CD4-positive, alpha-beta T cell treated with Interleukin-6 for 4 hours (primary cell): ENCODE results near the gene ELFN1.
A peak's percentile ranks its signal among the peaks of the same experiment; 100 is the strongest.
"Not testable (repeated sequence)": the region's sequence is repeated elsewhere in the genome, so short reads cannot be mapped to it uniquely, and the experiment has no call there.

Source experiments
- DNase-seq: peaks from one replicate; pipeline ENCODE4 v3.0.0-alpha.2; 2020; ENCODE audit warnings: mixed read lengths

ELFN1 gene

DNA sequence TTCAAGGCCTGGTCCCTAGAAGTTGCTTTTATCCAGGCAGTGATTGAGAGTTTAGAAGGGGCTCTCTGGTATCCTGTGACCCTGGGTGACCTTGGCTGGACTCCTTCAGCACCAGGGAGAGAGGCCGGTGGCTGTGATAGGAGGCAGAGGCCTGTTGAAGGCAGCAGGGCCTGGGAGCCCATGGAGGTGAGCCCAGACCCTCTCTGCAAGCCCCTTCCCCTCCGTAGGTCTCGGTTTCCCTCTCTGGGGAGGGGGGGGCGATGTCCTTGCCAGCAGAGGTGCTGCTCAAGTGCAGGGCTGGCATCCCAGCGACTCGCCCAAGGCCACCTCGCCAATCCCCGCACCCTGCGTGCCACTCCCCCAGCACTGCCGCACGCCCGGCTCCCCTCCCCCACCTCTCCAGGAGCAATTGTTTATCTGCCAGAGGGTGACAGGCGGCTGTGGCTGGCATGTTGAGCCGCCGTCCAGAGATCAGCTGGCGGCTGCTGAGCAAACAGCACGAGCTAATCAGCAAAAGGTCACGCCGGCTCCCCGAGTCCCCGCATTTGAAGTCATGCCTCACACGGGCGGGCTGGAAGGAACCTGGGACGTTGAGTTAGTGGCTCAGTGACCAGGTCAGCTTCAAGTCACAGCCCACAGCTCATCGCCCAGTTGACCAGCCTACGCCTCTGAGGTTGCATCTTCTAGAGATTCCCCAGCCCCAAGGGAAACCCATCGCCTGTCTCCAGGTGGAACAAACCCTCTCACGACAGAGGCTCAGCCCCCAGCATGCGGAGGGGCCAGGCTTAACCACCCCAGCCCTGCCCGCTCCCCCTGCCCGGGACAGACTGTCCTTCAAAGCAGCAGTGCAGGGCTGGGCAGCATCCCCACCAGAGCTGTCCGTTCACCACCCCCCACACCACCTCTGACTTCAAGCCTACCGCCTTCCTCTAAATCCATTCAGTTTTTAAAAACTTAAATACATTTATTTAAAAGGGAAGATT, 43.7 kb downstream of the ELFN1 start:
- no peak for DNase-seq

DNA sequence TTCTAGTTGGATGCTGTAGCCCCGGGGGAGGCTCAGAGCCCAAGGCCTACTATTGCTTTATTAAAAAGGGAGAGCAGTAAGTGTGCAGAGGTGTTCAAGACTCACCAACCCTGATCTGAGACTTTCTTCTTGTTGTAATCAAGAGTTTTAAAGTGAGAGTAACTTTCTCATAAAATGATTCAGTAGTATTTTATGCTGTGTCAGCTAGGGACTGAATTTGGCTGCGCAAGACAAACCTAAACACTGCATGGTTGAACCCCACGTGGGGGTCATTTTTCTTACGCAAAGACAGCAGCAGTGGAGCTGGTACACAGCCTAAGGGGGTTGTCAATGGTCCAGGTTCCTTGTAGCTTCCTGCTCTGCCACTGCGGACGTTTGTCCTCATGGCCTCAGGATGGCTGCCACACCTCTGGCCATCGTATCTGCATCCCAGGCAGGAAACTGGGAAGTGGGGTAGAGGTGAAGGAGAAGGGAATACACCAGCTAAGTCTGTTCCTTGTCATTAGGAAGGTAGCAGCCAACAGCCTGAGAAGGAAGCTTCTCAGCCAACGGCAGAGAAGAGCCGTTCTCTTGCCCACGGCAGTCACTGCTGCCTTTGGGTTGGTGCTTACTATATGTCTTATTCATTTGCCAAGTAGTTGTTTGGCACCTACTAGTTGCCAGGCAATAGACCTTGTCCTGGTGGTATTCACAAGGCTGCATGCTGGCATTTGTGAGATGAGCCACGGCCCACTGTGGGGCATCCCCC, 44.7 kb downstream of the ELFN1 start:
- DNase-seq: no peak

DNA sequence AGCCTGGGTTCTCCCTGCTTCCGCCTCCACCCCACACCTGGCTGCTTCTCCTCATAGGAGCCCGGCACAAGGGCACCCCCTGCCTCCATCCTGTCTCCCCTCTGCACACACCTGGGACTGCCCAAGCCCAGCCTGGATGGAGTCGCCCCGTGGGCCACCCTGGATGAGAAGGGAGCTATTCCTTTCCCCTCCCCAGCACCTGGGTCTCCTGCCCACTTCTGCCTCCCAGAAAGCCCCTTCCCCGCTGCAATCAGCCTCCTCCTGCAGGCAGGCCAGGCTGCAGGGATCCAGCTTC, 45.2 kb downstream of the ELFN1 start:
- DNase-seq: no peak

DNA sequence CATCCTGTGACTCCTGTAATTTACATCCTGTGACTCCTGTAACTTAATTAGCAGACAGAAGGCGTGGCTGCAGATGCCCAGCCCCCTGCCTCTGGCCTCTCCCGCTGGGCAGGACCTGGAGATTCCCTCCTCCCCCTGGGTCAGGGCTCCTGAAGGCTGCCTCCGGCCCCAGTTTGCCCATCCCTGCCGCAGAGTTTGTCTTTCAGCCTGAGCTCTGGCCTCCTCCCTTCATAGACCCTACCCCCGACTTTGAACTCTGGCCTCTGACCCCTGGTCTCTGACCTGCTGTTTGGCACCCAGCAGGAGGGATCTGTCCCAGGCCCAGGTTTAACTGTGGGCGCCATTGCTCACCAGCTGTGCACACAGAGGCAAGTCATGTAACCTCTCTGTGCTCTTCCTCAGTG, 45.6 kb downstream of the ELFN1 start:
- no peak for DNase-seq

GRCh38 chr7:1716263-1717094, 46.4 kb downstream of the ELFN1 start:
- peak; percentile 9 for DNase-seq

GRCh38 chr7:1717095-1717483, 47.0 kb downstream of the ELFN1 start:
- DNase-seq: no peak

- no peak for DNase-seq
Observed at GRCh38 chr7:1717903-1718676, 48.0 kb downstream of the ELFN1 start.

DNA sequence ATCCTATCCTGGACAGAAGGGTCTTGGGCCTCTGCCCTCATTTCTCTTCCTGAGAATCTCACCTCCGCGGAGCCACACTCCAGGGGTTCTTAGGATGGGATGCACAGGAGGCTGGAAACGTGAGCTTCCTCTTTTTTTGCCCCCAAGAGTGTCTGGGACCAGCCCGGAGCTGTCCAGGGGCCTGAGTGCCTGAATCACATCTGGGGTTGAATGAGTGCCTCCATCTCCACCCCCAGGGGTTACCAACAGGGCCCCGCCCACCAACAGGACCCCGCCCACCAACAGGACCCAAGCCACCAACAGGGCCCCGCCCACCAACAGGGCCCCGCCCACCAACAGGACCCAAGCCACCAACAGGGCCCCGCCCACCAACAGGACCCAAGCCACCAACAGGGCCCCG, 48.8 kb downstream of the ELFN1 start:
- DNase-seq: not testable (repeated sequence)

- not testable (repeated sequence) for DNase-seq
Observed at GRCh38 chr7:1719256-1719655, 49.2 kb downstream of the ELFN1 start.

GRCh38 chr7:1719913-1720312, 49.8 kb downstream of the ELFN1 start:
- no peak for DNase-seq

GRCh38 chr7:1720326-1720725, 50.2 kb downstream of the ELFN1 start:
- DNase-seq: no peak

DNA sequence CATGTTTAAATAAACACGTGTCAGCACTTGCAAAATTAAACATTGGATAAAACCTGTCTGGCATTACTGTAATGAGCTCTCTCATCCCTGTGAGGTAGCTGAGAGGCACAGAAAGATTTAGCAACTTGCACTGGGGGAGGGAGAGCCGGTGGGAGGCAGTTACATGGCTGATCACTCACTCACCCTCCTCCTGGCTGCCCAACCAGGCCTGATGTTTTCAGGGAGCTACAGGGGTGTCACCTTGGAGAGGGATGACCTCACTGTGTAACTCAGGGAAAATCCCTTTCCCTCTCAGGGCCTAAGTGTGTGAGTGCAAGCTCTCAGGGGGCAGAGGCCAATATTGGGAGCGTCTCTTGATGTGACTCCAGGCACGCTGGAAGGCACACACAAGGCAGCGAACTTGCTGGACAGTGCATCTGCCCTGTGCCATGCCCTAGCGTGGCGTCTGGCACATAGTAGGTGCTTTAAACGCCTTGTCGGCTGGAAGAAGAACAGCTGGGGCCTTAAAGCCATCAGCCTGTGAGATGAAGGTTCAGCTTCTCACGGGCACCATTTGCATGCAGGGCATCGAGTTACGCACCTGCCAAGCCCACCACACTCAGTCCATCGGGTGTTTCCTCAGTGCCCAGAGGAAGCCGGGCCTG, 51.1 kb downstream of the ELFN1 start:
- DNase-seq: no peak

- DNase-seq: no peak
Observed at GRCh38 chr7:1723254-1723653, 53.2 kb downstream of the ELFN1 start.

GRCh38 chr7:1724118-1724910, 54.2 kb downstream of the ELFN1 start:
- DNase-seq: no peak

GRCh38 chr7:1725199-1725690, 55.2 kb downstream of the ELFN1 start:
- no peak for DNase-seq

GRCh38 chr7:1725766-1726630, 55.9 kb downstream of the ELFN1 start:
- DNase-seq: no peak

GRCh38 chr7:1727079-1727478, 57.0 kb downstream of the ELFN1 start:
- DNase-seq: no peak

DNA sequence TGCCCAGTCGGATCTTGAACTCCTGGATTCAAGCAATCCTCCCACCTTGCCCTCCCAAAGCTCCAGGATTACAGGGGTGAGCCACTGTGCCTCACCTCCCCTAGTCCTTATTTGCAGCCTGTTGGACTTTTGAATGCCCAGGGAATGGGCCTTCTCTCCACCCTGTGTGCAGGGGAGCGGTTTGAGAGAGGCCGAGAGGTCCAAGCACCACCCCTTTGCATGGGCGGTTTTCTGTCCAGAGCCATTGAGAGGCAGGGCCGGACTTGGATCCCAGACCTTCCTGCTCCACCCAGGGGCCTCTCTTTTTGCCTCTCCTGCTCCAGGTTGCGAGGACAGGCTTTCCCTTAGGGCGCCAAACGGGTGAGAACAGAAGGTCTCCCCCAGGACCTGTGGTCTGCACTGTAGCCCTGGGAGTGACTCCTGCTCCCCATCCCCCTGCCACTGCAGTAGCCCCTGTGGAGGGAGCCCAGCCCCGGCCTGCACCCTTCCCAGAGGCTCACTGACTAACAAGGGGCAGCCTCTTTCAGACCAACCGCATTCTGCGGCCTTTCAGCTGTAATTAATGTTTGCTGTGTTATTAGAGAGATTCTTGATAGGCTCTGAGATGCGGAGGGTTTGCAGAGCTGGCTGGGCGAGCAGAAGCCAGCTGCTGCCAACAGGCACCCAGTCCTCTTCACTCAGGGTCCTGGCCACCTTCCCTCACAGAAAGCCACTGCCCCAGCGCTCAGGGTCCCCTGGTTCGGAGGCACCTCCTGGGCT, 57.9 kb downstream of the ELFN1 start:
- DNase-seq: no peak

- DNase-seq: no peak
Observed at GRCh38 chr7:1729183-1729582, 59.1 kb downstream of the ELFN1 start.
